GM18520 (cell line): ENCODE measurements around the gene CPA3.

Source experiments
- ATAC-seq: cut with Tn5 transposase; IDR thresholded peaks from one replicate; pipeline ENCODE4 v1.9.1; 2021; ENCODE audit not compliant: unreplicated experiment

CPA3 gene

GRCh38 chr3:148911592-148911991 lies 46.5 kb downstream of the CPA3 start:
- ATAC-seq: no peak

DNA sequence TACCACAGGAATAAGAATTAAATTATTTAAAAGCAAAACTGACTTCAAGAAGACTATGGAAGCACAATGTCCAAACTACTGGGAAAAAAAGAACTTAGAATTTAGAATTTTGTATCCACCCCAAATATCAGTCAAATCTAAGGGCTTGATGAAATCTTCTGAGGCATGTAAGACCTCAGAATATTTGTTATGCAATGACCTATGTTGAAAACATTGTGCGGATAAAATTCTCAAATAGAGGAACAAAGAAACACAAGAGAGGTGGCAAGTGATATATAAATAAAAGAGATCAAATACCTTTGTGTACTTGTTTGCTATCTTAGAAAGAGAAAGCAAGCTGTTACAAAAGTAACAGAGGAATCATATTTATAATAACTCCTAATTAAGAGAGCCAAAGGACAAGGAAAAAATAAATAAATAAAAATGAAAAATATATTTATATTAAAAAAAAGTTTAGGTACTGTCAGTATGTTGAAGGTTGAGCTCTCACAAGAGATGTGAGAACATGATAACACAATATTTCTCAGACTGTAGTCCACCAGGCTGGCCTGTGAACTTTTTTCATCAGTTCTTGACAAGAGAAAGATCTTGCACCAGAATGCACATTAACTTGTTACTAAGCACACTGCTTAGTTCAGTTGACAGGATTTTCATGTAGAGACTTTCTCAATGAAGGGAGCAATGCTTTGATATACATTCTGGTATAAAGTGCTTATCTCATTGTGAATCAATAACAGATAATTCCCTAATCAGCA lies 50.0 kb downstream of the CPA3 start:
- no peak for ATAC-seq

DNA sequence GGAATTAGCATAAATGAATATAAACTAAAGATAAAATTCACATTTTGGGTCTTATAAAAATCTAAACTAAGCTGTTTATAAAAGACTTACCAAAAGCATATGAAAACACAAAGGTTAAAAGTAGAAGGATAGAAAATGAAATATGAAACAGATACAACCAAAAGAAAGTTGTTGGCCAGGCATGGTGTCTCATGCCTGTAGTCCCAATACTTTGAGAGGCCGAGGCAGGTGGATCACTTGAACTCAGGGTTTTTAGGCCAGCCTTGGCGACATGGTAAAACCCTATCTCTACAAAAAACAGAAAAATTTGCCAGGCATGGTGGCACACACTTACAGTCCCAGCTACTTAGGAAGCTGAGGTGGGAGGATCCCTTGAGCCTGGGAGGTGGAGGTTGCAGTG lies 51.0 kb downstream of the CPA3 start:
- ATAC-seq: no peak

DNA sequence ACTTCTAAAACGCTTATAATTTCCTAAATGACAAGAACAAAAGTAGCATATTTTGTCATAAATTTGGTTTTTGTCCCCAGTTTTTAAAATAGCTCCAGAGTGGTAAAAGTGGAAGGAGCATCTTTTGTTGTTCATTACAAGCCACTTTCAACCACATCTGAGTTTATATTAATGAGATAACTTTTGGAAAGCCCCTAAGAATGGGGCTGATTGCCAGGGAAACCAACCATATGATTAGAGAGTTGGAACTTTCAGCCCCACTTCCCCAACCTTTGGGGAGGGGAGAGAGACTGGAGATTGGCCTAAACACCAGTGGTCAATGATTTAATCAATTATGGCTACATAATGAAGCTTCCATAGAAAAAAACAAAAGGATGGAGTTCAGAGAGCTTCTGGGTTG lies 57.4 kb downstream of the CPA3 start:
- ATAC-seq: no peak

- ATAC-seq: no peak
Observed at GRCh38 chr3:148923592-148923991, 58.5 kb downstream of the CPA3 start.

GRCh38 chr3:148924562-148924961 lies 59.5 kb downstream of the CPA3 start:
- ATAC-seq: no peak

DNA sequence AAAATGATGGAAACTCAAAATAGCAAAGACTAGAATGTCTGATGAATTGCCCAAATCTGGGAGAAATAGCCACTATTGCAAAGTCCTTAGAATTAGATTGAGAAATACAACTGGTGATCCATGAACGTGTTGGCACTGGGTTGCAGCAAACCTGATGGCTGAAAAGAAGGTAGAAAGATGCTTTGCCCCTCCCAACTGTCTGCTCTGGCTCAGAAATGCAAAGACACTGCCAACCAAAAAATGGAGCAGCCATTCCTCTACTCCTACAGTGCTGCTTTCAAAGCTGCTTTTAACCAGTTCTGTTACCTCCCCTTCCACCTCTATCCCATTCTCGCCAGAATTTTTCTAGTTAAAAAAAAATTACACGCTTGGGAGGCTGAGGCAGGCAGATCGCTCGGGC lies 60.7 kb downstream of the CPA3 start:
- ATAC-seq: no peak

DNA sequence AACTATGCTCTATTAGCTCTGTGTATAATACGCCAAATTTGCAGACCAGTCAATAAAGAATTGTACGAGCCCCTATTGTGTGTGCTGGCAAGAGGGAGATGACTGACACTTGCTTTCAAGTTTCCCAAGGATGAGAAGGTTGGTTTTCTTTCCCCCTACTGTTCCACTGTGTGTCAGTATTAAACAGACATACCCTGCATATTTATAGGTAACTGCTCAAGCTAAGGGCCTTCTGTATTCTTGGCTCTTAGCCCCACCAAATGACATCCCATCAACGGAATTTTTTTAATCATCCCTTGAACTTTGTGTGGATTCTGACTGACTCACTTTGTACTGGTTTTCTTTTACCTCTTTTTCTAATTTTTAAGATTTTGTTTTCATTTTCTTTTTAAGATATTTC lies 65.7 kb downstream of the CPA3 start:
- ATAC-seq: no peak

DNA sequence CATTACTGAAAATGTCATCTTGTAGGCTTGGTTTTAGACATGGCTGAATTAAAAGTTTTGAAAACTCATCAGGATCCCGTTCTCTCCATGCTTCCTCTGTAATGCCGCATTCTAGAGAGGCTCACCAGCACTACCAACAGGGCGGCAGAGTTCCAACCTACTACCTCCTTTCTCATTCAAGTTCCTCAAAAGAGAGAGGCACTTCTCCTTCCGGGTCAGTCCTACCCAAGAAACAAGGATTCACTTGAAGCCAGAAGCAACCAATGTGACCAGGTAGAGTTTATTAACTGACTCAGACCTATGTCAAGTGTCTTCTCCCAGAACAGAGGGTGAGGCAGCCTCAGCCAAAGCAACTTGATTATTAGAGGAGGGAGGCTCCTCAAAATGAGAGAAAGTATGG lies 66.5 kb downstream of the CPA3 start:
- no peak for ATAC-seq

- ATAC-seq: no peak
Observed at GRCh38 chr3:148932972-148933371, 67.9 kb downstream of the CPA3 start.

DNA sequence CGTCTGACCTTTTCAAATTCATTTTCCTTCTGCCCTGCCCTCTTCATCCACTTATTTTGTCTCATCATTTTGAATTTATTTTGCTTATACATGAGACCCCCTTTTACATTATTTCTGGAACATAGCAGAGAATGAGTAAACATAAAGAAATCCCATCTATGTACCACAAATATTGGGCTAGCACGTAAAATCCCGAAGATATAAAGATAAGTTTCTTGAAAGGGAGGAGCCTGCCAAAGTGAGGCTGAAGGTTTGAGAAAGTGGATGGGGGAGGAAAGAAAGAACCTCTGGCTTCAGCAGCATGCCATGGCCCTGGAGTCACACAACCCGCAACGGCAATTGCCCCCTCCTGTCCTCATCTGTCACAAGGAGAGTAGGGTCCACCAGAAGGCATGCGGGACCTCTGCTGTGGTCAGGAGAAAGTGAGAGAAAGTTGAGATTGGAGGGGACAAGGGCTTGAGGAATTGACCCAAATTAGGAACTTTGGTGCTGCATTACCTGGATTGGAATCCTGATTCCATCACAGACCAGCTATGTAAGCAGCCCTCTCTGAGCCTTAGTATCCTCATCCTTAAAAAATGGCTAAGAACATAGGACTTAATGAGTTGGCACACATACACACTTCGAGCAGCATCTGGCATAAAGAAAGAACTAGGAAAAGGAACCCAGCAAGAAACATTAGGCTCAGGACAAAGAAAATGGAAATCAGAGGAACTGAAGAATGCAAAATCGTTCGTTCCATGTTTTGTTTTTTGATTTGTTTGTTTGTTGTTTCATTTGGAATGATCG lies 72.6 kb downstream of the CPA3 start:
- no peak for ATAC-seq

DNA sequence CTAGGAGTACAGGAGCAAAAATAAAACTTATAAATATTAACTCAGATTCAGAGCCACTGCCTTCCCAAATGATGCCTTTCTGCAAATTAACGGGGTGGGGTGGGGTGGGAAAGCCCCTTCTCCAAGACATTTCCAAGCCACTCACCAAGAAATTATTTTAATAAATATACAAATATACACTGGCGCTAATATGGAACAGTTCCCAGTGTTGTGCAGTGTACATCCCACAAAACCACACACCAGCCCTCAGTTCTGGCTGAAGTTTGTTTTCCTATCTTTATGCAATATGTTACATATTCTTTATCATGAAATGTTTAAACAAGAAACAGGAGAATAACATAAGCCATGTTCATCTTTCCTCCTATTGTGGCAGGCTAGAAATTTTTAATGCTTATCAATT lies 73.2 kb downstream of the CPA3 start:
- no peak for ATAC-seq

DNA sequence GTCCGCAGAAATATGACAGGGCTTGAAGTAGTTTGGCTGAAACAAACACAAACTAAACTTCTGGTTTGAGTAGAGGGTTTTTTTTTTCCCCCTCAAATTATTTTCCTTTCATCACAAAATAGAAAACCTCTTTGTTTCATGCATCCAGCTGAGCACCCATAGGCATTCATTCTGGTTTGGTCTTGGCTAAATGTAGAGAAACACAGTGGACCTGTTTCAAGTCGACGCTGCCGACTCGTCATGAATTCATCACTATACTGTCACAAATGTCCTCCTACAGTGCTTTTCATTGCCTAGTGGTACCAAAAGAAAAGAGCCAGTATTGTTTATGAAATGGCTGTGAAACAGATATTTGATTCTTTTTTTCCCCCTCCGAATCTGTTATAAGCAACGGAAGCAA lies 73.8 kb downstream of the CPA3 start:
- no peak for ATAC-seq

- no peak for ATAC-seq
Observed at GRCh38 chr3:148940983-148941382, 75.9 kb downstream of the CPA3 start.

GRCh38 chr3:148943506-148944205 lies 78.6 kb downstream of the CPA3 start:
- peak; percentile 99 for ATAC-seq

GRCh38 chr3:148945116-148945515 lies 80.0 kb downstream of the CPA3 start:
- ATAC-seq: no peak
